K562 (cell line): ENCODE results near the gene SLC5A5. TPM values are rescaled to one million over a fixed set of nuclear protein-coding genes. Genes with fewer than 3 reads are reported as not detected.
A peak's percentile ranks its signal among the peaks of the same experiment; 100 is the strongest.

Source experiments
- ATAC-seq: fragments of 200-7000 bp; cut with Tn5 transposase; 3 replicates; pipeline ENCODE4 v1.9.1; 2020; ENCODE audit warnings: moderate library complexity
- BruUV-seq: library from RNA; stranded (reverse); fragments of 400-500 nt; replicated peaks from 2 replicates; lab custom pipeline; 2021; lab: Mats Ljungman, UMichigan
- CTCF ChIA-PET: fragments of 300-600 bp; formaldehyde crosslinking; extraction: SDS; loops from one replicate; lab custom pipeline; 2021; ENCODE audit warnings: low intra/inter-chr PET ratio; lab: Yijun Ruan, JAX
- POLR2A ChIA-PET: fragments of 300-600, 350-650 bp; sonication (Branson Sonifier 250); formaldehyde crosslinking; extraction: SDS; loops from one replicate; lab custom pipeline; 2021; ENCODE audit warnings: antibody characterized with exemption, inconsistent platforms; lab: Yijun Ruan, JAX
- DNase-seq, 4 experiments: peaks; one replicate each; pipeline versions ENCODE4 v3.0.0 to v3.0.0-alpha.2; 2011 to 2018; ENCODE audit warnings: low spot score in 3 of 4, mixed read lengths in 3 of 4; ENCODE audit errors: extremely low read depth in 1 of 4
- FAIRE-seq: peaks from 2 replicates; lab custom pipeline; 2011; peaks lifted over from hg19 to GRCh38; lab: Jason Lieb, UNC
- H2AFZ ChIP-seq: 2 replicates; pipeline ENCODE4 v1.6.0; 2011; ENCODE audit warnings: low read depth, low read length, control low read depth, inconsistent platforms
- H3K27ac ChIP-seq: fragments of 200-600 bp; 3 replicates; pipeline ENCODE4 v1.8.0; 2011; ENCODE audit warnings: low read depth, mild to moderate bottlenecking, control low read depth, inconsistent platforms, low read length, moderate library complexity, mixed read lengths; ENCODE audit errors: extremely low read depth
- H3K27me3 ChIP-seq, 2 experiments: fragments of 300-600 bp in 1 of 2; 2 replicates in 1 of 2; 3 replicates in 1 of 2; pipeline versions ENCODE4 v1.6.0 to v1.8.0; 2011; ENCODE audit warnings: inconsistent platforms in 2 of 2, low read length in 2 of 2, mild to moderate bottlenecking in 1 of 2, mixed read lengths in 1 of 2, moderate library complexity in 1 of 2; ENCODE audit not compliant: control insufficient read depth in 2 of 2, insufficient read depth in 2 of 2
- H3K36me3 ChIP-seq: fragments of 300-600 bp; 3 replicates; pipeline ENCODE4 v1.8.0; 2011; ENCODE audit warnings: mild to moderate bottlenecking, low read length, inconsistent platforms; ENCODE audit not compliant: control insufficient read depth, insufficient read depth
- H3K4me1 ChIP-seq, 2 experiments: fragments of 200-600 bp in 1 of 2; replicated peaks in 1 of 2; 2 replicates in 1 of 2; 3 replicates in 1 of 2; pipeline versions ENCODE4 v1.5.1 to v1.8.0; 2011; ENCODE audit warnings: inconsistent platforms in 2 of 2, low read length in 2 of 2, mild to moderate bottlenecking in 1 of 2, mixed read lengths in 1 of 2, moderate library complexity in 1 of 2; ENCODE audit not compliant: control insufficient read depth in 2 of 2, insufficient read depth in 2 of 2
- H3K4me2 ChIP-seq: 2 replicates; pipeline ENCODE4 v1.6.1; 2011; ENCODE audit warnings: low read length, control low read depth, inconsistent platforms, mixed read lengths; ENCODE audit not compliant: insufficient read depth
- H3K4me3 ChIP-seq: fragments of 200-600 bp; sonication (generic), shearing (Covaris generic); 2 replicates; pipeline ENCODE4 v1.5.1; 2016; ENCODE audit warnings: control low read depth, inconsistent platforms
- H3K79me2 ChIP-seq: fragments of 200-600 bp; 3 replicates; pipeline ENCODE4 v1.8.0; 2011; ENCODE audit warnings: low read length, inconsistent platforms; ENCODE audit not compliant: control insufficient read depth, insufficient read depth
- H3K9ac ChIP-seq, 2 experiments: 2 replicates each; pipeline versions ENCODE4 v1.6.0 to v1.6.1; 2011; ENCODE audit warnings: low read depth in 2 of 2, low read length in 2 of 2, control low read depth in 1 of 2, inconsistent platforms in 1 of 2, mild to moderate bottlenecking in 1 of 2, mixed read lengths in 1 of 2; ENCODE audit not compliant: insufficient read depth in 1 of 2
- H3K9me1 ChIP-seq: one replicate; pipeline ENCODE4 v1.6.0; 2011; ENCODE audit warnings: inconsistent platforms, mild to moderate bottlenecking, low read length, moderate library complexity; ENCODE audit not compliant: control insufficient read depth, insufficient read depth
- H3K9me3 ChIP-seq: replicated peaks from 2 replicates; pipeline ENCODE4 v1.5.1; 2011; ENCODE audit warnings: low read depth, low read length, inconsistent platforms; ENCODE audit not compliant: control insufficient read depth, insufficient read depth
- H4K20me1 ChIP-seq: replicated peaks from 2 replicates; pipeline ENCODE4 v1.6.1; 2011; ENCODE audit warnings: low read length, inconsistent platforms, mixed read lengths; ENCODE audit not compliant: control insufficient read depth, insufficient read depth
- ARID3A ChIP-seq: IDR thresholded peaks from 2 replicates; pipeline ENCODE4 v1.6.1; 2012; ENCODE audit warnings: low read depth, low read length, improper control_type of control experiment, borderline replicate concordance
- ATF7 ChIP-seq: fragments of 450-650 bp; IDR thresholded peaks from 2 replicates; pipeline ENCODE4 v1.7.1; 2014; ENCODE audit warnings: mild to moderate bottlenecking, moderate library complexity
- CBFB ChIP-seq: sonication (generic); formaldehyde crosslinking; IDR thresholded peaks from 2 replicates; pipeline ENCODE4 v1.4.0; 2020; ENCODE audit warnings: mild to moderate bottlenecking, missing genetic modification reagents
- KHSRP ChIP-seq: fragments of 450-650 bp; IDR thresholded peaks from 2 replicates; pipeline ENCODE4 v1.6.1; 2017
- KLF6 ChIP-seq: fragments of 250-450 bp; sonication (Bioruptor Pico); IDR thresholded peaks from 2 replicates; pipeline ENCODE4 v1.4.0; 2020; ENCODE audit warnings: mild to moderate bottlenecking, moderate library complexity, borderline replicate concordance
- MXI1 ChIP-seq: IDR thresholded peaks from 2 replicates; pipeline ENCODE4 v1.6.1; 2011; ENCODE audit warnings: low read depth, mild to moderate bottlenecking, improper control_type of control experiment, low read length
- NELFE ChIP-seq: IDR thresholded peaks from 2 replicates; pipeline ENCODE4 v1.6.1; 2011; ENCODE audit warnings: mild to moderate bottlenecking; ENCODE audit not compliant: insufficient read depth, insufficient read length
- PKNOX1 ChIP-seq: fragments of 450-650 bp; IDR thresholded peaks from 2 replicates; pipeline ENCODE4 v1.6.1; 2016
- RBFOX2 ChIP-seq: fragments of 200-400 bp; formaldehyde crosslinking; IDR thresholded peaks from 2 replicates; pipeline ENCODE4 v1.6.1; 2017; ENCODE audit warnings: low read depth, mild to moderate bottlenecking, low read length, moderate library complexity
- SMARCA5 ChIP-seq: fragments of 450-650 bp; IDR thresholded peaks from 2 replicates; pipeline ENCODE4 v1.6.1; 2016
- SMARCE1 ChIP-seq: fragments of 450-650 bp; IDR thresholded peaks from 2 replicates; pipeline ENCODE4 v1.7.1; 2016; ENCODE audit warnings: mild to moderate bottlenecking
- TRIM24 ChIP-seq, 2 experiments: fragments of 450-650 bp; IDR thresholded peaks; 2 replicates each; pipeline ENCODE4 v1.6.1; 2016
- ZNF75A ChIP-seq: fragments of 450-650 bp; formaldehyde crosslinking; IDR thresholded peaks from 2 replicates; pipeline ENCODE4 v1.4.0; 2020; ENCODE audit warnings: mild to moderate bottlenecking
- WGBS: fragments of 100-300 bp; shearing (Covaris generic); methylation state at CpG from one replicate; pipeline ENCODE4 v1.1.6; 2016; ENCODE audit warnings: low coverage, mixed read lengths; ENCODE audit not compliant: insufficient coverage; ENCODE audit errors: missing lambda C conversion rate; 5-methylcytosine and 5-hydroxymethylcytosine counted together
- in situ Hi-C: fragments of 300-500 bp; cut with MboI; formaldehyde crosslinking; loops from 4 replicates; pipeline ENCODE4 v1.15.0; 2018; ENCODE audit warnings: inconsistent platforms, mixed read lengths
- intact Hi-C: fragments of 100-400 bp; cut with micrococcal nuclease; formaldehyde crosslinking; loops from 2 replicates; pipeline ENCODE4 v1.14.2; 2022
- polyA plus RNA-seq, 8 experiments: library from polyadenylated mRNA; depleted of rRNA in 4 of 8; stranded (reverse) in 5 of 8; unstranded in 3 of 8; fragments of >200 nt; fragmentation: Nextera tagmentation in 2 of 8; fragmentation: Illumina TruSeq in 1 of 8; extraction: Ambion mirVana in 2 of 8; extraction: Trizol in 1 of 8; gene quantifications; 2 replicates each; pipeline versions ENCODE4 v1.2.1 to v1.2.3, GENCODE V29; 2011 to 2014; ENCODE audit warnings: inconsistent platforms in 1 of 8, missing spikeins in 1 of 8
- total RNA-seq, 7 experiments: library from RNA; depleted of rRNA in 6 of 7; stranded (reverse); fragments of >200 nt in 6 of 7; fragmentation: Illumina TruSeq in 2 of 7; extraction: Trizol in 2 of 7; gene quantifications; 2 replicates each; pipeline versions ENCODE4 v1.2.1 to v1.2.3, GENCODE V29; 2011 to 2021; ENCODE audit warnings: low replicate concordance in 1 of 7
- TF ChIP-seq, protein P1 (sequence below): sonication (generic); formaldehyde crosslinking; IDR thresholded peaks from 2 replicates; pipeline ENCODE4 v1.9.0; 2022; ENCODE audit warnings: mild to moderate bottlenecking, missing genetic modification reagents
- TF ChIP-seq, protein P2 (sequence below), 2 experiments: fragments of 450-650 bp; conservative IDR thresholded peaks; 2 replicates each; pipeline ENCODE4 v1.6.1; 2017; ENCODE audit warnings: mild to moderate bottlenecking in 2 of 2, moderate library complexity in 2 of 2
- TF ChIP-seq, protein P3 (sequence below): fragments of 250-450 bp; sonication (Bioruptor Pico); IDR thresholded peaks from 2 replicates; pipeline ENCODE4 v1.5.0; 2021

SLC5A5 gene
- total and polyA plus RNA-seq, 9 of the 15 experiments (the other 6 are each of a cell fraction or from before 2014, with no cell fraction given): 0.10 to 0.73 (median 0.23) TPM

GRCh38 chr19:17942582-17943273, 71.0 kb downstream of the SLC5A5 start:
- Histone ChIP-seq H3K27me3 (no peaks in the 10 kb centered on the region), H3K4me3 (peak overlapping the region; percentile 28), H3K4me2 (peak overlapping the region; percentile 65), H3K9me1 (no peaks in the 10 kb centered on the region), H3K9ac (peak overlapping the region; percentile 69 to 94), H2AFZ (peak overlapping the region; percentile 76), H3K79me2 (0 out of 3 replicates have a peak, but pooled peaks cover 3% of the 10 kb centered on the region), H3K36me3 (peaks cover 42% of the 10 kb centered on the region; the same call in 2 of the 3 replicates), H3K27ac (peak overlapping the region; percentile 75), H3K9me3 (no peaks in the 10 kb centered on the region), H4K20me1 (no peaks in the 10 kb centered on the region), H3K4me1 (peaks cover 33 to 50% of the 10 kb centered on the region in 2 experiments)
- WGBS: 2% methylated on average over 26 of the region's 41 CpGs
- ChIA-PET CTCF (interaction anchor here (0.6 to 6.2 kb wide), 3 partner anchors 54 to 107 kb away, joined by 3 to 113 read pairs (median 7); no protein-coding TSS in a partner anchor), POLR2A (interaction anchor here (0.6 to 2.3 kb wide), 9 partner anchors 9 to 110 kb away, joined by 3 to 21 read pairs (median 4); partner anchors contain the start of gene CCDC124)
- in situ Hi-C loops: loop anchor here (10.0 kb wide), 1 partner anchor 52 kb away; no protein-coding TSS in a partner anchor
- DNase-seq (peak; percentile 84 to 90 (median 86)), FAIRE-seq (peak; percentile 76), ATAC-seq (peak; percentile 82)
- intact Hi-C loops: loop anchor here (10.0 kb wide), 1 partner anchor 212 kb away; the partner anchor contains the start of gene PIK3R2
- BruUV-seq: TSS peak; percentile 97
- TF ChIP-seq MXI1: no peak
- TF ChIP-seq KHSRP: no peak
- peak; percentile 49; the same call in 1 of the 2 replicates for TF ChIP-seq ATF7
- no peak for TF ChIP-seq KLF6 (CRISPR knock-in tag)
- no peak for TF ChIP-seq SMARCA5
- peak; percentile 52; the same call in 1 of the 2 replicates for TF ChIP-seq SMARCE1
- no peak for TF ChIP-seq TRIM24 (IDR thresholded peaks at IDR 0.05)
- TF ChIP-seq NELFE: no peak
- TF ChIP-seq, protein P1, sequence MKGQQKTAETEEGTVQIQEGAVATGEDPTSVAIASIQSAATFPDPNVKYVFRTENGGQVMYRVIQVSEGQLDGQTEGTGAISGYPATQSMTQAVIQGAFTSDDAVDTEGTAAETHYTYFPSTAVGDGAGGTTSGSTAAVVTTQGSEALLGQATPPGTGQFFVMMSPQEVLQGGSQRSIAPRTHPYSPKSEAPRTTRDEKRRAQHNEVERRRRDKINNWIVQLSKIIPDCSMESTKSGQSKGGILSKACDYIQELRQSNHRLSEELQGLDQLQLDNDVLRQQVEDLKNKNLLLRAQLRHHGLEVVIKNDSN (CRISPR knock-in tag): peak; percentile 79
- TF ChIP-seq, protein P2, sequence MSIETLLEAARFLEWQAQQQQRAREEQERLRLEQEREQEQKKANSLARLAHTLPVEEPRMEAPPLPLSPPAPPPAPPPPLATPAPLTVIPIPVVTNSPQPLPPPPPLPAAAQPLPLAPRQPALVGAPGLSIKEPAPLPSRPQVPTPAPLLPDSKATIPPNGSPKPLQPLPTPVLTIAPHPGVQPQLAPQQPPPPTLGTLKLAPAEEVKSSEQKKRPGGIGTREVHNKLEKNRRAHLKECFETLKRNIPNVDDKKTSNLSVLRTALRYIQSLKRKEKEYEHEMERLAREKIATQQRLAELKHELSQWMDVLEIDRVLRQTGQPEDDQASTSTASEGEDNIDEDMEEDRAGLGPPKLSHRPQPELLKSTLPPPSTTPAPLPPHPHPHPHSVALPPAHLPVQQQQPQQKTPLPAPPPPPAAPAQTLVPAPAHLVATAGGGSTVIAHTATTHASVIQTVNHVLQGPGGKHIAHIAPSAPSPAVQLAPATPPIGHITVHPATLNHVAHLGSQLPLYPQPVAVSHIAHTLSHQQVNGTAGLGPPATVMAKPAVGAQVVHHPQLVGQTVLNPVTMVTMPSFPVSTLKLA (conservative IDR thresholded peaks at IDR 0.05): peak; percentile 88 to 92
- TF ChIP-seq ZNF75A: no peak
- no peak for TF ChIP-seq CBFB (CRISPR knock-in tag)
- no peak for TF ChIP-seq ARID3A
- TF ChIP-seq PKNOX1: no peak
- peak; percentile 76 for TF ChIP-seq RBFOX2
- TF ChIP-seq, protein P3, sequence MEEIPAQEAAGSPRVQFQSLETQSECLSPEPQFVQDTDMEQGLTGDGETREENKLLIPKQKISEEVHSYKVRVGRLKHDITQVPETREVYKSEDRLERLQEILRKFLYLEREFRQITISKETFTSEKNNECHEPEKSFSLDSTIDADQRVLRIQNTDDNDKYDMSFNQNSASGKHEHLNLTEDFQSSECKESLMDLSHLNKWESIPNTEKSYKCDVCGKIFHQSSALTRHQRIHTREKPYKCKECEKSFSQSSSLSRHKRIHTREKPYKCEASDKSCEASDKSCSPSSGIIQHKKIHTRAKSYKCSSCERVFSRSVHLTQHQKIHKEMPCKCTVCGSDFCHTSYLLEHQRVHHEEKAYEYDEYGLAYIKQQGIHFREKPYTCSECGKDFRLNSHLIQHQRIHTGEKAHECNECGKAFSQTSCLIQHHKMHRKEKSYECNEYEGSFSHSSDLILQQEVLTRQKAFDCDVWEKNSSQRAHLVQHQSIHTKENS (CRISPR knock-in tag): no peak
